Measurements from ENCODE around the gene NFE2. TPM values are rescaled to one million over a fixed set of nuclear protein-coding genes. Genes with fewer than 3 reads are reported as not detected.

The NFE2 gene
- polyA plus RNA-seq (2013, experiment 1 of 2), result 1.4 TPM
- 1.7 TPM for polyA plus RNA-seq (2013, experiment 2 of 2)

GRCh38 chr12:54300732-54301427, at the start of gene NFE2:
Gene NFE2 (minus strand): TSS chr12:54301015. CDS start chr12:54295248, 5,767 bp downstream.
- Histone ChIP-seq H3K23ac (ENCODE audit: low read length) (peak within 1 kb of the TSS; percentile 36), H3K79me2 (ENCODE audit: control insufficient read depth, insufficient read depth, low read length) (no peaks in the 10 kb centered on the region), H3K9ac (ENCODE audit: low read length) (peak within 1 kb of the TSS; percentile 73), H2BK5ac (ENCODE audit: low read length) (peak within 1 kb of the TSS; percentile 86), H3K4me2 (ENCODE audit: low read length) (peak within 1 kb of the TSS; percentile 82), H4K8ac (ENCODE audit: low read depth, low read length) (no peak within 1 kb of the TSS), H3K4me1 (ENCODE audit: control insufficient read depth, low read depth, low read length) (peaks cover 17% of the 10 kb centered on the region), H2AK5ac (ENCODE audit: low read length) (peak within 1 kb of the TSS; percentile 79), H2BK120ac (ENCODE audit: low read depth, low read length) (no peak within 1 kb of the TSS), H3K27me3 (ENCODE audit: insufficient read depth, low read length, poor library complexity) (no peaks in the 10 kb centered on the region), H2BK15ac (replicated peaks; ENCODE audit: low read depth) (no peak within 1 kb of the TSS), H3K4me3 (ENCODE audit: low read length) (peak within 1 kb of the TSS; percentile 14), H3K56ac (ENCODE audit: low read length) (peak within 1 kb of the TSS; percentile 95), H4K5ac (ENCODE audit: low read length) (peak within 1 kb of the TSS; percentile 59), H3K27ac (ENCODE audit: low read depth, low read length) (peak within 1 kb of the TSS; percentile 21), H3K36me3 (ENCODE audit: control insufficient read depth, insufficient read depth, low read length) (no peaks in the 10 kb centered on the region), H3K18ac (ENCODE audit: low read length) (peak within 1 kb of the TSS; percentile 19), H3K4ac (ENCODE audit: low read depth, low read length) (no peak within 1 kb of the TSS), H3K79me1 (ENCODE audit: low read length) (no peaks in the 10 kb centered on the region)
- no CpG with 5 or more reads among the region's 26 CpGs for WGBS (ENCODE audit: extremely low coverage, insufficient coverage, low lambda C conversion rate)
- peak; percentile 97 for DNase-seq

DNA sequence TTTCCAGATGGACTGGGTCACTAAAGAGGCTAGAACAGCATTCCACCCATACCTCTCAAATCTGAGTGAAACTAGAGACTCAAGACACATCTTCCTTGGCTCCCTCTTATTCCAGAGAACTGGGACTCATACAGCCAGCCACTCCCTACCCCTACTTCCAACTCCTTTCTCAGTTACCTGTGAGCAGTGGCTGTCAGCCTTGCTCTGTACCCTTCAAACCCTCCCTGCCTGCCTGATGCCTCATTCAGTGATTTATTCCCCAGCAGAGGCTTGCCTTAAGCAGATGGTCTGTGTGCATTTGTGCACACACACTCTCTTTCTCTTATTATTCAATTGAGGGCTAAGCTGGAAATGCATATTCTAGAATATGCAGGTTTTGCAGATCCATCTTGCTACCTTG, 48.9 kb upstream of the NFE2 start:
- Histone ChIP-seq H3K79me1 (ENCODE audit: low read length) (no peaks in the 10 kb centered on the region), H4K8ac (ENCODE audit: low read depth, low read length) (no peak overlapping the region), H3K18ac (ENCODE audit: low read length) (no peak overlapping the region), H3K56ac (ENCODE audit: low read length) (no peak overlapping the region), H3K27me3 (ENCODE audit: insufficient read depth, low read length, poor library complexity) (no peaks in the 10 kb centered on the region), H3K4me3 (ENCODE audit: low read length) (no peak overlapping the region), H3K4me2 (ENCODE audit: low read length) (no peak overlapping the region), H4K5ac (ENCODE audit: low read length) (no peak overlapping the region), H3K27ac (ENCODE audit: low read depth, low read length) (peak overlapping the region; percentile 12), H2BK120ac (ENCODE audit: low read depth, low read length) (no peak overlapping the region), H3K79me2 (ENCODE audit: control insufficient read depth, insufficient read depth, low read length) (no peaks in the 10 kb centered on the region), H2BK5ac (ENCODE audit: low read length) (no peak overlapping the region), H3K9ac (ENCODE audit: low read length) (no peak overlapping the region), H3K36me3 (ENCODE audit: control insufficient read depth, insufficient read depth, low read length) (peaks cover 11% of the 10 kb centered on the region), H2AK5ac (ENCODE audit: low read length) (no peak overlapping the region), H2BK15ac (replicated peaks; ENCODE audit: low read depth) (no peak overlapping the region), H3K4me1 (ENCODE audit: control insufficient read depth, low read depth, low read length) (peaks cover 18% of the 10 kb centered on the region), H3K23ac (ENCODE audit: low read length) (no peak overlapping the region), H3K4ac (ENCODE audit: low read depth, low read length) (no peak overlapping the region)
- DNase-seq, result no peak

- no peak overlapping the region for H4K8ac ChIP-seq (ENCODE audit: low read depth, low read length)
- H3K27ac ChIP-seq (ENCODE audit: low read depth, low read length), result no peak overlapping the region
- H2BK120ac ChIP-seq (ENCODE audit: low read depth, low read length), result no peak overlapping the region
- H3K36me3 ChIP-seq (ENCODE audit: control insufficient read depth, insufficient read depth, low read length), result peaks cover 11% of the 10 kb centered on the region
- no peak overlapping the region for H3K56ac ChIP-seq (ENCODE audit: low read length)
- no peak overlapping the region for H3K18ac ChIP-seq (ENCODE audit: low read length)
- H2AK5ac ChIP-seq (ENCODE audit: low read length), result no peak overlapping the region
- no peak overlapping the region for H3K9ac ChIP-seq (ENCODE audit: low read length)
- H3K4ac ChIP-seq (ENCODE audit: low read depth, low read length), result no peak overlapping the region
- no peak overlapping the region for H3K23ac ChIP-seq (ENCODE audit: low read length)
- no CpG with 5 or more reads among the region's 4 CpGs for WGBS (ENCODE audit: extremely low coverage, insufficient coverage, low lambda C conversion rate)
- no peaks in the 10 kb centered on the region for H3K79me2 ChIP-seq (ENCODE audit: control insufficient read depth, insufficient read depth, low read length)
- H2BK15ac ChIP-seq (replicated peaks; ENCODE audit: low read depth), result no peak overlapping the region
- no peaks in the 10 kb centered on the region for H3K27me3 ChIP-seq (ENCODE audit: insufficient read depth, low read length, poor library complexity)
- H3K4me3 ChIP-seq (ENCODE audit: low read length), result no peak overlapping the region
- H4K5ac ChIP-seq (ENCODE audit: low read length), result no peak overlapping the region
- H3K79me1 ChIP-seq (ENCODE audit: low read length), result no peaks in the 10 kb centered on the region
- no peak overlapping the region for H3K4me2 ChIP-seq (ENCODE audit: low read length)
- H2BK5ac ChIP-seq (ENCODE audit: low read length), result no peak overlapping the region
- no peak for DNase-seq
- peaks cover 18% of the 10 kb centered on the region for H3K4me1 ChIP-seq (ENCODE audit: control insufficient read depth, low read depth, low read length)
Measured at GRCh38 chr12:54349036-54349435, 48.2 kb upstream of the NFE2 start.

DNA sequence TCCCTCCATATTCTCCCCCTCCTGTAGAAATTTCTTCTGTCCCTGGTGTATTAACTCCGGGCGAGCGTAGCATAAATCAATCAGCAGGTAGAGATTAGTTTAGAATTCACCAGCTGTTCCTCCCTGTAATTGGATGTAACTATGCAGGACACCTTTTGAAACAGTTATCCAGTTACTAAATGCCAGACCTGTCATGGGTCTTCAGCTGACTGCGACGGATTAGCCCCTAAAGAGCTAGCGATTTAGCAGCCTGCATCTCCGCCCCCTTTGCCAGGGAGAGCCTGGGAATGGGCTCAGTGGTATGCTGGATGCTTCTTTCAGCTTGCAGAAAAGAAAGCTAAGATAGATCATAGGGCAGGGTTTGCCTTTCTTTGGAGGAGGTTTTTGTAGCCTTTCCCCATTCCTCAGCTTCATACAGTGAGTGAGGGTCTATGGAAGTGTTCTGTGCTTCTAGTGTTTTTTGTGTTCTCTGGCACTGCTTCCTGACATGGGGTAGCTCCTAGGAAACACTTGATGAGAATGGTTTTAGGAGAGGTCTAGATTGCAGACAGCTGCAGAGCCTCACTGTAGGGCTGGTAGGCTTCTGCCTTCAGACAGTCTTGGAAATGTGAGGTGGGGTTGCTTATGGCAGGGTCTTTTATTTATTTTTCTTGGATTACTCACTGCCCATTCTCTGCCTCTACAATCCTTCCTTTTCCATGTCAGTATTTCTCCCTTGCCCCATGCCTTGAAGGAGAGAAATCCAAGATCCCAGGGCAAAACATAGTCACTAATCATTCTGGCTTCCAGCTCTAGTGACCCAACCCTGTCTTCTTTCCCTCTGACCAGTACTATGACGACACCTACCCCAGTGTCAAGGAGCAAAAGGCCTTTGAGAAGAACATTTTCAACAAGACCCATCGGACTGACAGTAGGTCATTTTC, 40.8 kb upstream of the NFE2 start:
- Histone ChIP-seq H3K27ac (ENCODE audit: low read depth, low read length) (peak overlapping the region; percentile 46), H2BK5ac (ENCODE audit: low read length) (no peak overlapping the region), H4K8ac (ENCODE audit: low read depth, low read length) (no peak overlapping the region), H3K18ac (ENCODE audit: low read length) (no peak overlapping the region), H3K56ac (ENCODE audit: low read length) (no peak overlapping the region), H2BK15ac (replicated peaks; ENCODE audit: low read depth) (no peak overlapping the region), H2BK120ac (ENCODE audit: low read depth, low read length) (no peak overlapping the region), H3K23ac (ENCODE audit: low read length) (no peak overlapping the region), H3K36me3 (ENCODE audit: control insufficient read depth, insufficient read depth, low read length) (peaks cover 2% of the 10 kb centered on the region), H3K4me1 (ENCODE audit: control insufficient read depth, low read depth, low read length) (peaks cover 10% of the 10 kb centered on the region), H2AK5ac (ENCODE audit: low read length) (no peak overlapping the region), H3K9ac (ENCODE audit: low read length) (no peak overlapping the region), H3K4ac (ENCODE audit: low read depth, low read length) (no peak overlapping the region), H3K79me2 (ENCODE audit: control insufficient read depth, insufficient read depth, low read length) (no peaks in the 10 kb centered on the region), H3K79me1 (ENCODE audit: low read length) (peaks cover 7% of the 10 kb centered on the region), H3K4me3 (ENCODE audit: low read length) (no peak overlapping the region), H3K27me3 (ENCODE audit: insufficient read depth, low read length, poor library complexity) (no peaks in the 10 kb centered on the region), H4K5ac (ENCODE audit: low read length) (no peak overlapping the region), H3K4me2 (ENCODE audit: low read length) (no peak overlapping the region)
- no CpG with 5 or more reads among the region's 9 CpGs for WGBS (ENCODE audit: extremely low coverage, insufficient coverage, low lambda C conversion rate)
- no peak for DNase-seq

DNA sequence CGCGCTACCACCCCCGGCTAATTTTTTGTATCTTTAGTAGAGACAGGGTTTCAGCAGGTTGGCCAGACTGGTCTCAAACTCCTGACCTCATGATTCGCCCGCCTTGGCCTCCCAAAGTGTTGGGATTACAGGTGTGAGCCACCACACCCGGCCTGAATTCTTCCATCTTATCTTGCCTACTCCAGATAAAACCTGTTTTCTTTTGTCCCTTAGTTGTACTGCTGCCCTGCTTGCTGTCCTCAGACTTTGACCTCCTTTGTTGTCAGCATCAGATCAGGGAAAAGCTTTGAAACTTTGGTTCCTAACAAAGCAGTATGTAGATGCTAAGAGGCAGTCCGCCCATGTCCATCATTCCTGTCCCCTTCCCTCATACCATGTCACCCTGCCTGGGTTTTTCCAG, 40.0 kb upstream of the NFE2 start:
- Histone ChIP-seq H2BK15ac (replicated peaks; ENCODE audit: low read depth) (no peak overlapping the region), H3K9ac (ENCODE audit: low read length) (no peak overlapping the region), H3K27me3 (ENCODE audit: insufficient read depth, low read length, poor library complexity) (no peaks in the 10 kb centered on the region), H2BK5ac (ENCODE audit: low read length) (no peak overlapping the region), H3K79me2 (ENCODE audit: control insufficient read depth, insufficient read depth, low read length) (no peaks in the 10 kb centered on the region), H3K18ac (ENCODE audit: low read length) (no peak overlapping the region), H3K4me1 (ENCODE audit: control insufficient read depth, low read depth, low read length) (peaks cover 10% of the 10 kb centered on the region), H4K5ac (ENCODE audit: low read length) (no peak overlapping the region), H3K23ac (ENCODE audit: low read length) (no peak overlapping the region), H4K8ac (ENCODE audit: low read depth, low read length) (no peak overlapping the region), H3K36me3 (ENCODE audit: control insufficient read depth, insufficient read depth, low read length) (peaks cover 2% of the 10 kb centered on the region), H3K4me2 (ENCODE audit: low read length) (no peak overlapping the region), H2AK5ac (ENCODE audit: low read length) (no peak overlapping the region), H3K79me1 (ENCODE audit: low read length) (peaks cover 7% of the 10 kb centered on the region), H3K4ac (ENCODE audit: low read depth, low read length) (no peak overlapping the region), H3K56ac (ENCODE audit: low read length) (no peak overlapping the region), H2BK120ac (ENCODE audit: low read depth, low read length) (no peak overlapping the region), H3K4me3 (ENCODE audit: low read length) (no peak overlapping the region), H3K27ac (ENCODE audit: low read depth, low read length) (peak overlapping the region; percentile 46)
- no CpG with 5 or more reads among the region's 7 CpGs for WGBS (ENCODE audit: extremely low coverage, insufficient coverage, low lambda C conversion rate)
- DNase-seq, result no peak

Data from mesendoderm (in vitro differentiated cells).